ENCODE results near the gene UNC79.

The UNC79 gene

GRCh38 chr14:93701562-93701961 is 270.8 kb downstream of the UNC79 start:
- no peak overlapping the region for H3K27ac ChIP-seq (ENCODE audit: low read depth, low read length)
- no peaks in the 10 kb centered on the region for H3F3A ChIP-seq (ENCODE audit: insufficient read depth)
- H3K4me3 ChIP-seq (ENCODE audit: insufficient read depth, low read length, poor library complexity, severe bottlenecking): no peak overlapping the region
- no peak overlapping the region for H2AFZ ChIP-seq (ENCODE audit: low read depth, low read length, severe bottlenecking)
- H3K9ac ChIP-seq (ENCODE audit: low read length): no peak overlapping the region
- no peaks in the 10 kb centered on the region for H3K36me3 ChIP-seq (ENCODE audit: low read length)
- H3K79me2 ChIP-seq (ENCODE audit: insufficient read depth, low read length): no peaks in the 10 kb centered on the region
- no peaks in the 10 kb centered on the region for H4K20me1 ChIP-seq (ENCODE audit: low read depth, low read length)
- no peak overlapping the region for H3K4me2 ChIP-seq (ENCODE audit: low read depth, low read length, poor library complexity, severe bottlenecking)
- no peaks in the 10 kb centered on the region for H3K9me2 ChIP-seq (replicated peaks; ENCODE audit: insufficient read depth, low read length)
- no peaks in the 10 kb centered on the region for H3K27me3 ChIP-seq (ENCODE audit: low read length)
- no peaks in the 10 kb centered on the region for H3K9me3 ChIP-seq (ENCODE audit: insufficient read depth, low read length)
- TF ChIP-seq EZH2phosphoT487 (conservative IDR thresholded peaks at IDR 0.05; ENCODE audit: low read length) (no peak), CTCF (IDR thresholded peaks at IDR 0.05; ENCODE audit: insufficient read depth, low read length, poor library complexity, severe bottlenecking) (no peak)

DNA sequence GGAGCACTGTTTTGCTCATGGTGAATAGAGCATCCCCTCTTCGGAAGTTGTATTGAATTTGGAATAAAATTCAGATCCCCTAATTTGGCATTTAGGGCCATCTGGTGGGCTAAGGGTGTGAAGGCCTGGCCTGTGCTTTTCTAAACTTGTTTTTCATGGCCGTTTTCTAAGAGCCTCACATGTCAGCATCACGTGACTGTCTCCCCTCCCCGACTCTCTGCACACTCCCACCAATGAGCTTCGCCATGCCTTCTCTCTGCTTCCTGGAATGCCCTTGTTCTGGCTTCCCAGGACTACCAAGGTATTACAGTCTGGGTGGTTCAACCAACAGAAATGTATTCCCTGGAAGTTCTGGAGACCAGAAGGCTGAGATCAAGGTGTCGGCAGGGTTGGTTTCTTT is 272.2 kb downstream of the UNC79 start:
- TF ChIP-seq CTCF (IDR thresholded peaks at IDR 0.05; ENCODE audit: insufficient read depth, low read length, poor library complexity, severe bottlenecking): no peak
- no peak for TF ChIP-seq EZH2phosphoT487 (conservative IDR thresholded peaks at IDR 0.05; ENCODE audit: low read length)
- Histone ChIP-seq H3K27ac (ENCODE audit: low read depth, low read length) (no peak overlapping the region), H3K9me2 (replicated peaks; ENCODE audit: insufficient read depth, low read length) (no peaks in the 10 kb centered on the region)

DNA sequence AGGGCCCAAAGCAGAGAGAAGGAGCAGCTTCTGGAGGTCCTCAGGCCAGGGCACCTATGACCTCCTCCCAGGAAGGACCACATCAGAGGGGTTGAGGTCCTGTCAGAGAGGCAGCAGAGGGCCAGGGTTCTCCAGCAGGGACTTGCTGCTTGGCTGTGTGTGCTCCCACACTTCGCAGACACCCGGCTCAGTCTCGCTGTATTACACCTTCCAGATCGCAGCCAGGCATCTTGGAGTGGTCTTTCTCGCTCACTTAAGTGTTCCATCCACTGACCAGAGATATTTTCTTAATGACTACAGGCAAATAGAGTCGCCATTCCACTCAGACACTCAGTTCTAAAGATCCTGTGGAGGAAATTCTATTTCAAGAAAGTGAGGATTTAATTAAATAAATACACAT is 273.2 kb downstream of the UNC79 start:
- no peak overlapping the region for H3K27ac ChIP-seq (ENCODE audit: low read depth, low read length)
- no peaks in the 10 kb centered on the region for H3K9me3 ChIP-seq (ENCODE audit: insufficient read depth, low read length)
- no peaks in the 10 kb centered on the region for H3K79me2 ChIP-seq (ENCODE audit: insufficient read depth, low read length)
- H3K9ac ChIP-seq (ENCODE audit: low read length): no peak overlapping the region
- no peak overlapping the region for H2AFZ ChIP-seq (ENCODE audit: low read depth, low read length, severe bottlenecking)
- no peak overlapping the region for H3K4me3 ChIP-seq (ENCODE audit: insufficient read depth, low read length, poor library complexity, severe bottlenecking)
- TF ChIP-seq EZH2phosphoT487 (conservative IDR thresholded peaks at IDR 0.05; ENCODE audit: low read length) (no peak), CTCF (IDR thresholded peaks at IDR 0.05; ENCODE audit: insufficient read depth, low read length, poor library complexity, severe bottlenecking) (no peak)
- H3K4me2 ChIP-seq (ENCODE audit: low read depth, low read length, poor library complexity, severe bottlenecking): no peak overlapping the region
- H3K9me2 ChIP-seq (replicated peaks; ENCODE audit: insufficient read depth, low read length): no peaks in the 10 kb centered on the region
- H3F3A ChIP-seq (ENCODE audit: insufficient read depth): no peaks in the 10 kb centered on the region
- H4K20me1 ChIP-seq (ENCODE audit: low read depth, low read length): no peaks in the 10 kb centered on the region
- no peaks in the 10 kb centered on the region for H3K27me3 ChIP-seq (ENCODE audit: low read length)
- no peaks in the 10 kb centered on the region for H3K36me3 ChIP-seq (ENCODE audit: low read length)

More for the DNA sequence above, 272.2 kb downstream of the UNC79 start:
- Histone ChIP-seq H3K4me2 (ENCODE audit: low read depth, low read length, poor library complexity, severe bottlenecking) (no peak overlapping the region), H4K20me1 (ENCODE audit: low read depth, low read length) (no peaks in the 10 kb centered on the region), H3K36me3 (ENCODE audit: low read length) (no peaks in the 10 kb centered on the region), H2AFZ (ENCODE audit: low read depth, low read length, severe bottlenecking) (no peak overlapping the region), H3F3A (ENCODE audit: insufficient read depth) (no peaks in the 10 kb centered on the region), H3K27me3 (ENCODE audit: low read length) (no peaks in the 10 kb centered on the region), H3K9me3 (ENCODE audit: insufficient read depth, low read length) (no peaks in the 10 kb centered on the region), H3K9ac (ENCODE audit: low read length) (no peak overlapping the region), H3K4me3 (ENCODE audit: insufficient read depth, low read length, poor library complexity, severe bottlenecking) (no peak overlapping the region), H3K79me2 (ENCODE audit: insufficient read depth, low read length) (no peaks in the 10 kb centered on the region)
